K562 (cell line): Measurements from ENCODE around the gene COPS9.

Experiments
- EZH2 ChIP-seq: IDR thresholded peaks from 2 replicates; pipeline ENCODE4 v1.6.1; 2012; ENCODE audit warnings: low read depth, mild to moderate bottlenecking, inconsistent platforms, low read length, borderline replicate concordance
- GABPB1 ChIP-seq: sonication (generic); formaldehyde crosslinking; IDR thresholded peaks from 2 replicates; pipeline ENCODE4 v1.8.0; 2022; ENCODE audit warnings: mild to moderate bottlenecking, missing genetic modification reagents
- GTF2F1 ChIP-seq: IDR thresholded peaks from 2 replicates; pipeline ENCODE4 v1.6.1; 2011; ENCODE audit warnings: low read depth, low read length, improper control_type of control experiment
- HDAC8 ChIP-seq: fragments of 450-650 bp; IDR thresholded peaks from 2 replicates; pipeline ENCODE4 v1.6.1; 2016; ENCODE audit warnings: mild to moderate bottlenecking, missing genetic modification characterization, moderate library complexity, missing compliant biosample characterization
- MTF1 ChIP-seq: fragments of 250-450 bp; sonication (Bioruptor Pico); IDR thresholded peaks from 2 replicates; pipeline ENCODE4 v1.9.0; 2021; ENCODE audit warnings: moderate library complexity, mild to moderate bottlenecking, inconsistent platforms, borderline replicate concordance
- POLR2A ChIP-seq: fragments of 450-650 bp; conservative IDR thresholded peaks from 2 replicates; pipeline ENCODE4 v1.6.1; 2016
- TAF1 ChIP-seq: IDR thresholded peaks from 2 replicates; pipeline ENCODE4 v1.6.1; 2011; ENCODE audit warnings: mild to moderate bottlenecking, low read length, moderate library complexity; ENCODE audit not compliant: insufficient read depth, control insufficient read depth, severe bottlenecking; ENCODE audit errors: extremely low read depth
- TBL1XR1 ChIP-seq, 2 experiments: IDR thresholded peaks; 2 replicates each; pipeline ENCODE4 v1.6.1; 2012; ENCODE audit warnings: improper control_type of control experiment in 2 of 2, low read length in 2 of 2, mild to moderate bottlenecking in 1 of 2
- TF ChIP-seq, protein P1 (sequence below), 3 experiments: IDR thresholded peaks in 2 of 3; conservative IDR thresholded peaks in 1 of 3; 2 replicates each; pipeline ENCODE4 v1.5.1; 2011 to 2012; ENCODE audit warnings: low read length in 3 of 3, mild to moderate bottlenecking in 3 of 3, control low read depth in 2 of 3, improper control_type of control experiment in 1 of 3, inconsistent platforms in 1 of 3, low read depth in 1 of 3, mixed read lengths in 1 of 3, moderate library complexity in 1 of 3; ENCODE audit not compliant: insufficient read depth in 2 of 3
- TF ChIP-seq, protein P2 (sequence below), 2 experiments: fragments of 450-650 bp; formaldehyde crosslinking in 1 of 2; IDR thresholded peaks; 2 replicates each; pipeline versions ENCODE4 v1.4.0 to v1.6.1; 2014 to 2020; ENCODE audit warnings: mild to moderate bottlenecking in 2 of 2, borderline replicate concordance in 1 of 2, low read depth in 1 of 2

DNA sequence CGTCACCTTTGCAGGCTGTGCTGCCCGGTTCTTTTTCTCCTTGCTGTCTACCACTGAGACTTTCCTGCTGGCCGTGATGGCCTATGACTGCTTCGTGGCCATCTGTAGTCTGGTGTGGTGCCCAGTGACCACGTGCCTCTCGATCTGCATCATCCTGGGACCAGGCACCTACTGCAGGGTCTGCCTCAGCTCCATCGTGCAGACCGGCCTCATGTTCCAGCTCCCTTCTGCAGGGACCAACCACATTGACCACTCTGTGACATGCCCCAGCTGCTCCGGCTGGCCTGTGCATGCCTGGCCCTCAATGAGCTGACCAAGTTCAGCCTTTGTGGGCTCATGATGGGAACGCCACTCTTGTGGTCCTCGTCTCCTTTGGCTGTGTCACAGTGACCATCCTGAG is 26.7 kb downstream of the COPS9 start:
- TF ChIP-seq, protein P1, sequence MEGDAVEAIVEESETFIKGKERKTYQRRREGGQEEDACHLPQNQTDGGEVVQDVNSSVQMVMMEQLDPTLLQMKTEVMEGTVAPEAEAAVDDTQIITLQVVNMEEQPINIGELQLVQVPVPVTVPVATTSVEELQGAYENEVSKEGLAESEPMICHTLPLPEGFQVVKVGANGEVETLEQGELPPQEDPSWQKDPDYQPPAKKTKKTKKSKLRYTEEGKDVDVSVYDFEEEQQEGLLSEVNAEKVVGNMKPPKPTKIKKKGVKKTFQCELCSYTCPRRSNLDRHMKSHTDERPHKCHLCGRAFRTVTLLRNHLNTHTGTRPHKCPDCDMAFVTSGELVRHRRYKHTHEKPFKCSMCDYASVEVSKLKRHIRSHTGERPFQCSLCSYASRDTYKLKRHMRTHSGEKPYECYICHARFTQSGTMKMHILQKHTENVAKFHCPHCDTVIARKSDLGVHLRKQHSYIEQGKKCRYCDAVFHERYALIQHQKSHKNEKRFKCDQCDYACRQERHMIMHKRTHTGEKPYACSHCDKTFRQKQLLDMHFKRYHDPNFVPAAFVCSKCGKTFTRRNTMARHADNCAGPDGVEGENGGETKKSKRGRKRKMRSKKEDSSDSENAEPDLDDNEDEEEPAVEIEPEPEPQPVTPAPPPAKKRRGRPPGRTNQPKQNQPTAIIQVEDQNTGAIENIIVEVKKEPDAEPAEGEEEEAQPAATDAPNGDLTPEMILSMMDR (IDR thresholded peaks at IDR 0.05 in 2 of 3, conservative IDR thresholded peaks at IDR 0.05 in 1 of 3; ENCODE audit: insufficient read depth in 2 of 3, low read depth in 1 of 3, low read length in 3 of 3): no peak
- TF ChIP-seq, protein P2, sequence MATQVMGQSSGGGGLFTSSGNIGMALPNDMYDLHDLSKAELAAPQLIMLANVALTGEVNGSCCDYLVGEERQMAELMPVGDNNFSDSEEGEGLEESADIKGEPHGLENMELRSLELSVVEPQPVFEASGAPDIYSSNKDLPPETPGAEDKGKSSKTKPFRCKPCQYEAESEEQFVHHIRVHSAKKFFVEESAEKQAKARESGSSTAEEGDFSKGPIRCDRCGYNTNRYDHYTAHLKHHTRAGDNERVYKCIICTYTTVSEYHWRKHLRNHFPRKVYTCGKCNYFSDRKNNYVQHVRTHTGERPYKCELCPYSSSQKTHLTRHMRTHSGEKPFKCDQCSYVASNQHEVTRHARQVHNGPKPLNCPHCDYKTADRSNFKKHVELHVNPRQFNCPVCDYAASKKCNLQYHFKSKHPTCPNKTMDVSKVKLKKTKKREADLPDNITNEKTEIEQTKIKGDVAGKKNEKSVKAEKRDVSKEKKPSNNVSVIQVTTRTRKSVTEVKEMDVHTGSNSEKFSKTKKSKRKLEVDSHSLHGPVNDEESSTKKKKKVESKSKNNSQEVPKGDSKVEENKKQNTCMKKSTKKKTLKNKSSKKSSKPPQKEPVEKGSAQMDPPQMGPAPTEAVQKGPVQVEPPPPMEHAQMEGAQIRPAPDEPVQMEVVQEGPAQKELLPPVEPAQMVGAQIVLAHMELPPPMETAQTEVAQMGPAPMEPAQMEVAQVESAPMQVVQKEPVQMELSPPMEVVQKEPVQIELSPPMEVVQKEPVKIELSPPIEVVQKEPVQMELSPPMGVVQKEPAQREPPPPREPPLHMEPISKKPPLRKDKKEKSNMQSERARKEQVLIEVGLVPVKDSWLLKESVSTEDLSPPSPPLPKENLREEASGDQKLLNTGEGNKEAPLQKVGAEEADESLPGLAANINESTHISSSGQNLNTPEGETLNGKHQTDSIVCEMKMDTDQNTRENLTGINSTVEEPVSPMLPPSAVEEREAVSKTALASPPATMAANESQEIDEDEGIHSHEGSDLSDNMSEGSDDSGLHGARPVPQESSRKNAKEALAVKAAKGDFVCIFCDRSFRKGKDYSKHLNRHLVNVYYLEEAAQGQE (IDR thresholded peaks at IDR 0.05; ENCODE audit: borderline replicate concordance): no peak
- TF ChIP-seq, protein P2 (CRISPR knock-in tag; IDR thresholded peaks at IDR 0.05; ENCODE audit: low read depth): no peak
- TF ChIP-seq TAF1 (no peak), TBL1XR1 (IDR thresholded peaks at IDR 0.05; ENCODE audit: low read length in 2 of 2) (no peak), HDAC8 (no peak), MTF1 (CRISPR knock-in tag) (no peak), GABPB1 (no peak), EZH2 (no peak), GTF2F1 (no peak), POLR2A (no peak)
